A673 (cell line): ENCODE data around the gene CFAP20DC. TPM values are rescaled to one million over a fixed set of nuclear protein-coding genes. Genes with fewer than 3 reads are reported as not detected.

ENCODE experiments used
- BruUV-seq: library from RNA; stranded (reverse); fragments of 400-500 nt; replicated peaks from 2 replicates; lab custom pipeline; 2021; lab: Mats Ljungman, UMichigan
- CTCF ChIA-PET: fragments of 300-600 bp; sonication (Branson Sonifier 250); formaldehyde crosslinking; loops from one replicate; lab custom pipeline; 2022; ENCODE audit warnings: antibody characterized with exemption; lab: Charles Lee
- POLR2A ChIA-PET: fragments of 300-600 bp; sonication (Branson Sonifier 250); formaldehyde crosslinking; loops from one replicate; lab custom pipeline; 2022; ENCODE audit warnings: antibody characterized with exemption; ENCODE audit not compliant: low non-redundant PET; lab: Charles Lee
- DNase-seq: peaks from one replicate; pipeline ENCODE4 v3.0.0-alpha.2; 2015; ENCODE audit warnings: low spot score
- H3K27ac ChIP-seq: fragments of 200-600 bp; sonication (generic); 2 replicates; pipeline ENCODE4 v1.5.1; 2016; ENCODE audit warnings: mixed run types, low read depth, mild to moderate bottlenecking, mixed read lengths, antibody characterized with exemption, low read length; ENCODE audit not compliant: poor library complexity, severe bottlenecking
- H3K27me3 ChIP-seq: fragments of 200-600 bp; sonication (generic); replicated peaks from 2 replicates; pipeline ENCODE4 v1.6.1; 2017; ENCODE audit warnings: mixed run types, low read depth, mild to moderate bottlenecking, mixed read lengths, antibody characterized with exemption, low read length; ENCODE audit not compliant: insufficient read depth, poor library complexity
- H3K36me3 ChIP-seq: fragments of 200-600 bp; sonication (generic); 2 replicates; pipeline ENCODE4 v1.6.1; 2016; ENCODE audit warnings: mixed run types, mild to moderate bottlenecking, mixed read lengths, antibody characterized with exemption, low read length; ENCODE audit not compliant: insufficient read depth, poor library complexity, severe bottlenecking
- H3K4me1 ChIP-seq: fragments of 200-600 bp; sonication (generic); 2 replicates; pipeline ENCODE4 v1.6.1; 2017; ENCODE audit warnings: mixed run types, mild to moderate bottlenecking, mixed read lengths, antibody characterized with exemption, low read length; ENCODE audit not compliant: insufficient read depth, poor library complexity, severe bottlenecking
- H3K4me3 ChIP-seq: fragments of 200-600 bp; sonication (generic); 2 replicates; pipeline ENCODE4 v1.5.1; 2016; ENCODE audit warnings: low read depth, mixed run types, mild to moderate bottlenecking, mixed read lengths, low read length; ENCODE audit not compliant: poor library complexity, severe bottlenecking
- H3K9me3 ChIP-seq: fragments of 200-600 bp; sonication (generic); 2 replicates; pipeline ENCODE4 v1.6.1; 2016; ENCODE audit warnings: mixed run types, low read depth, mild to moderate bottlenecking, mixed read lengths, antibody characterized with exemption, low read length; ENCODE audit not compliant: poor library complexity, severe bottlenecking
- EZH2 ChIP-seq: fragments of 200-600 bp; sonication (generic); IDR thresholded peaks from 2 replicates; pipeline ENCODE4 v1.6.1; 2017; ENCODE audit warnings: borderline replicate concordance, low read depth, mild to moderate bottlenecking, mixed read lengths, antibody characterized with exemption, low read length; ENCODE audit not compliant: poor library complexity, severe bottlenecking
- intact Hi-C: fragments of 100-400 bp; cut with micrococcal nuclease; formaldehyde crosslinking; loops from one replicate; pipeline ENCODE4 v1.10.0; 2022; ENCODE audit not compliant: unreplicated experiment
- total RNA-seq: library from RNA; stranded (reverse); gene quantifications from 2 replicates; pipeline ENCODE4 v1.2.3, GENCODE V29; 2021
- TF ChIP-seq, protein P1 (sequence below): fragments of 300-800, 200-600 bp; sonication (generic); conservative IDR thresholded peaks from 2 replicates; pipeline ENCODE4 v1.5.1; 2017; ENCODE audit warnings: low read depth, mild to moderate bottlenecking, antibody characterized with exemption, low read length, moderate library complexity, mixed read lengths

CFAP20DC gene
- total RNA-seq, 1 experiment from 2014 or later: 1.3 TPM

GRCh38 chr3:59016930-59017616 is 32.8 kb downstream of the CFAP20DC start:
- BruUV-seq: no TSS peak
- Histone ChIP-seq H3K36me3 (no peaks in the 10 kb centered on the region), H3K4me1 (no peaks in the 10 kb centered on the region), H3K4me3 (no peak overlapping the region), H3K9me3 (no peaks in the 10 kb centered on the region), H3K27me3 (no peaks in the 10 kb centered on the region), H3K27ac (no peak overlapping the region)
- DNase-seq: no peak
- POLR2A ChIA-PET: no interaction called here
- intact Hi-C loops: no loop called here
- CTCF ChIA-PET: no interaction called here
- TF ChIP-seq, protein P1, sequence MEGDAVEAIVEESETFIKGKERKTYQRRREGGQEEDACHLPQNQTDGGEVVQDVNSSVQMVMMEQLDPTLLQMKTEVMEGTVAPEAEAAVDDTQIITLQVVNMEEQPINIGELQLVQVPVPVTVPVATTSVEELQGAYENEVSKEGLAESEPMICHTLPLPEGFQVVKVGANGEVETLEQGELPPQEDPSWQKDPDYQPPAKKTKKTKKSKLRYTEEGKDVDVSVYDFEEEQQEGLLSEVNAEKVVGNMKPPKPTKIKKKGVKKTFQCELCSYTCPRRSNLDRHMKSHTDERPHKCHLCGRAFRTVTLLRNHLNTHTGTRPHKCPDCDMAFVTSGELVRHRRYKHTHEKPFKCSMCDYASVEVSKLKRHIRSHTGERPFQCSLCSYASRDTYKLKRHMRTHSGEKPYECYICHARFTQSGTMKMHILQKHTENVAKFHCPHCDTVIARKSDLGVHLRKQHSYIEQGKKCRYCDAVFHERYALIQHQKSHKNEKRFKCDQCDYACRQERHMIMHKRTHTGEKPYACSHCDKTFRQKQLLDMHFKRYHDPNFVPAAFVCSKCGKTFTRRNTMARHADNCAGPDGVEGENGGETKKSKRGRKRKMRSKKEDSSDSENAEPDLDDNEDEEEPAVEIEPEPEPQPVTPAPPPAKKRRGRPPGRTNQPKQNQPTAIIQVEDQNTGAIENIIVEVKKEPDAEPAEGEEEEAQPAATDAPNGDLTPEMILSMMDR: no peak
- TF ChIP-seq EZH2: no peak

GRCh38 chr3:59013611-59014010 is 36.2 kb downstream of the CFAP20DC start:
- intact Hi-C loops: no loop called here
- Histone ChIP-seq H3K27ac (no peak overlapping the region), H3K4me1 (no peaks in the 10 kb centered on the region), H3K4me3 (no peak overlapping the region), H3K36me3 (no peaks in the 10 kb centered on the region), H3K9me3 (no peaks in the 10 kb centered on the region), H3K27me3 (no peaks in the 10 kb centered on the region)
- no TSS peak for BruUV-seq
- ChIA-PET POLR2A (no interaction called here), CTCF (no interaction called here)
- DNase-seq: no peak
- TF ChIP-seq EZH2: no peak
- TF ChIP-seq, protein P1: no peak

GRCh38 chr3:59006634-59007517 is 42.9 kb downstream of the CFAP20DC start:
- Histone ChIP-seq H3K27ac (no peak overlapping the region), H3K4me3 (no peak overlapping the region), H3K4me1 (no peaks in the 10 kb centered on the region), H3K9me3 (no peaks in the 10 kb centered on the region), H3K36me3 (no peaks in the 10 kb centered on the region), H3K27me3 (no peaks in the 10 kb centered on the region)
- intact Hi-C loops: no loop called here
- TF ChIP-seq, protein P1: no peak
- TF ChIP-seq EZH2: no peak
- peak; percentile 1 for DNase-seq
- BruUV-seq: no TSS peak
- POLR2A ChIA-PET: no interaction called here
- CTCF ChIA-PET: no interaction called here
